ENCODE data around the gene CCL7.

CCL7 gene

DNA sequence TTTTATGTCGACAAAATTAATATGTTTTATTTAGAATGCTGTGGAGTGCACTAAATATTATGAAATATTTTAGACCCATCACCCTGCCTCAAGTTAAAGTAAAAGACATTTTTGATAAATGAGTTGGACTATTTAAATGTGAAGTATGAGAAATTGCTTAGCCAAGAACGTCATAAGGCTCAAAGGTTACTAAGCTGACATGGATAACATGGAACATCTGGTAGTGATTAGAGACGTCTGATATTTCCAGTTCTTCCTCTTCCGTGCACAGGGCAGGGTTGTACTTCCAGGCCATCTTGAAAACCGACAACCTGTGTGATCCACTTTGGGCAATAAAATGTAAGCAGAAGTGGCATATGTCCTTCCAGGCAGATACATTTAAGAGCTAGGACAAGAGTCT lies 42.1 kb downstream of the CCL7 start:
- no peak for TF ChIP-seq ZFX (IDR thresholded peaks at IDR 0.05; ENCODE audit: borderline replicate concordance)
- TF ChIP-seq, protein P1, sequence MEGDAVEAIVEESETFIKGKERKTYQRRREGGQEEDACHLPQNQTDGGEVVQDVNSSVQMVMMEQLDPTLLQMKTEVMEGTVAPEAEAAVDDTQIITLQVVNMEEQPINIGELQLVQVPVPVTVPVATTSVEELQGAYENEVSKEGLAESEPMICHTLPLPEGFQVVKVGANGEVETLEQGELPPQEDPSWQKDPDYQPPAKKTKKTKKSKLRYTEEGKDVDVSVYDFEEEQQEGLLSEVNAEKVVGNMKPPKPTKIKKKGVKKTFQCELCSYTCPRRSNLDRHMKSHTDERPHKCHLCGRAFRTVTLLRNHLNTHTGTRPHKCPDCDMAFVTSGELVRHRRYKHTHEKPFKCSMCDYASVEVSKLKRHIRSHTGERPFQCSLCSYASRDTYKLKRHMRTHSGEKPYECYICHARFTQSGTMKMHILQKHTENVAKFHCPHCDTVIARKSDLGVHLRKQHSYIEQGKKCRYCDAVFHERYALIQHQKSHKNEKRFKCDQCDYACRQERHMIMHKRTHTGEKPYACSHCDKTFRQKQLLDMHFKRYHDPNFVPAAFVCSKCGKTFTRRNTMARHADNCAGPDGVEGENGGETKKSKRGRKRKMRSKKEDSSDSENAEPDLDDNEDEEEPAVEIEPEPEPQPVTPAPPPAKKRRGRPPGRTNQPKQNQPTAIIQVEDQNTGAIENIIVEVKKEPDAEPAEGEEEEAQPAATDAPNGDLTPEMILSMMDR (IDR thresholded peaks at IDR 0.05): no peak
- no peak overlapping the region for H3K27ac ChIP-seq

DNA sequence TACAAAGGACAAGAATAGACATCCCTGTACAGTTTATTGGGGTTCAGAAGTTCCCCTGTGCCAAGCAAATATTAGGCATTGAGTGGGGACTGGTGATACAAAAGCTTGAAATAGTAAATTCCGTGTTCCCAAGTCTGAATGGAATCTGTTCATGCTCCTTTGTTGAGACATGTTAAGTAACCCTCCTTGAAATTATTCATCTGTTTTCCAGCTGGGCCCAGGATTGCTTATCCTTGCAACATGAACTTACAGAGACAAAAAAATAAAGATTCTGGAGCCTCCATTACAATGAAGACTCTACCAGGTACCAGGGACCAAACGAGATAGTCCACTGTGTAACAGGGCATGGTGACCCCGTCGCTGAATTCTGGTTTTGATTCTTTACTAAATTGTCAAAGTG lies 43.1 kb downstream of the CCL7 start:
- H3K27ac ChIP-seq: no peak overlapping the region
- TF ChIP-seq, protein P1 (IDR thresholded peaks at IDR 0.05): no peak
- no peak for TF ChIP-seq ZFX (IDR thresholded peaks at IDR 0.05; ENCODE audit: borderline replicate concordance)

DNA sequence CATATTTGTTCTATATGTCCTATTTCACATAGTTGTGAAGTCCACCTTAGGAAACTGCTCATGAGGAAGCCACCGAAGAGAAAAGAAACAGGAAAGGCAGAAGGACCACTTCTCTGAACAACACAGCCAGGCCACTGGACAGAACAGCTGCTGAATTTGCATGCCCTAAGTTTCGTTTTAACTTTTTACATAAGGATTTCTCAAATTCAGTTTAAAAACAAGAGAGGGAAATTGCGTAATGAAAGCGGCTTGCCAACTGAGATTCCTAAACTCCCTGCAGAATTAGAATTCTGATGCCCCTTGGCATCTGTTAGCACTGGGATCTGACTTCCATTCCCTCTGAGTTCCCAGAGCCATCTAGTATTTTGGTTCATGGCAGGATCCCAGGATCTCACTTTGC lies 44.3 kb downstream of the CCL7 start:
- no peak for TF ChIP-seq ZFX (IDR thresholded peaks at IDR 0.05; ENCODE audit: borderline replicate concordance)
- TF ChIP-seq, protein P1 (IDR thresholded peaks at IDR 0.05): no peak

DNA sequence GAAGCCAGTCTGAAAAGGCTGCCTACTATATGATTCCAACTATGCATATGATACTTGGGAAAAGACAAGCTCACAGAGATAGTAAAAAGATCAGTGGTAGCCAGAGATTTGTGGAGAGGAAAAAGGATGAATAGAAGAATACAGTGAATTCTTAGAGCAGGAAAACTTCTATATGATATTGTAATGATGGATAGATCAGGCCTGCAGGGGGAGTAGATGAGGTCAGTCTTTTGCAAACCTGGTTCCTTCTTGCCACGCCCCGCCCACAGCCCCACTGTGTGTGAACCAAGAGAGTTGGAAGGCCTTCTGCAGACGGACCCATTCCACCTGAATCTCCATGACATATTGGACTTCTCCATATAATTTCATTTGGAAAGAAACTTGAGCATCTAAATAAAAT lies 48.5 kb downstream of the CCL7 start:
- H3K27ac ChIP-seq: no peak overlapping the region
- TF ChIP-seq, protein P1 (IDR thresholded peaks at IDR 0.05): peak; percentile 28
- no peak for TF ChIP-seq ZFX (IDR thresholded peaks at IDR 0.05; ENCODE audit: borderline replicate concordance)

More for the DNA sequence above, 44.3 kb downstream of the CCL7 start:
- H3K27ac ChIP-seq: no peak overlapping the region

GRCh38 chr17:34319039-34319483 lies 49.0 kb downstream of the CCL7 start, which contains the start of gene CCL8:
CCL8 (plus strand) TSS chr17:34319435; CDS start chr17:34319502, 67 bp downstream.
- no peak for TF ChIP-seq ZFX (IDR thresholded peaks at IDR 0.05; ENCODE audit: borderline replicate concordance)
- TF ChIP-seq, protein P1 (IDR thresholded peaks at IDR 0.05): no peak
- H3K27ac ChIP-seq: no peak within 1 kb of the TSS
